ENCODE data around the gene ASCC1. TPM values are rescaled to one million over a fixed set of nuclear protein-coding genes. Genes with fewer than 3 reads are reported as not detected.

The ASCC1 gene
- total RNA-seq, 2 experiments from 2014 or later, result 61.6 to 66.2 TPM

DNA sequence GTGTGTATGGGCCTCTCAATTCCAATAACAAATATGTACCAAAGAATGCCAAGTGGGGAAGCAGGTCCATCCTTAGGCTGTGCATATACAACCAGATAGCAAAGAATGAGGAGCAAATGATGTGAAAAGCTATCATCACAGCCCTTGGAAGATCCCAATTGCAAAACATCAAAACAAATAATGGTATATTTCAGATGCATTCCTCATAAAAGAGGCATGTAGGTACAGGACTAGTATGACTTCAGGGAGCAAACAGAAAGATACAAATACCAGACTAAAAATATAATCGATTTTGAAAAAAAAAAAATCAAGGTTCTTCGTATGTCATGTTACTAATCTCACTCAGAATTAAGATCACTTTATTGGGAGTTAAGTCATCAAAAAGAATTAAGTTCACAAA lies 109.2 kb downstream of the ASCC1 start:
- TF ChIP-seq CTCF (IDR thresholded peaks at IDR 0.05), result no peak
- no peaks in the 10 kb centered on the region for H3K27me3 Mint-ChIP-seq
- H3K27ac Mint-ChIP-seq, result peak overlapping the region; percentile 86
- POLR2A ChIA-PET, result interaction anchor here (0.5 to 1.2 kb wide), 5 partner anchors 10 to 220 kb away, joined by 3 to 7 read pairs (median 3); no protein-coding TSS in a partner anchor
- DNase-seq (no peak), ATAC-seq (no peak)
- intact Hi-C loops (cut with micrococcal nuclease), result no loop called here
- peaks cover 42% of the 10 kb centered on the region for H3K36me3 Mint-ChIP-seq (ENCODE audit: low read depth)
- no peaks in the 10 kb centered on the region for H3K9me3 Mint-ChIP-seq
- H3K4me1 Mint-ChIP-seq (ENCODE audit: low read depth), result peaks cover 76% of the 10 kb centered on the region
- peak overlapping the region; percentile 69 for H3K4me3 Mint-ChIP-seq
- CTCF ChIA-PET, result interaction anchor here (1.2 to 2.7 kb wide), 4 partner anchors 13 to 19 kb away, joined by 4 to 10 read pairs (median 4); partner anchors contain the start of gene SPOCK2

DNA sequence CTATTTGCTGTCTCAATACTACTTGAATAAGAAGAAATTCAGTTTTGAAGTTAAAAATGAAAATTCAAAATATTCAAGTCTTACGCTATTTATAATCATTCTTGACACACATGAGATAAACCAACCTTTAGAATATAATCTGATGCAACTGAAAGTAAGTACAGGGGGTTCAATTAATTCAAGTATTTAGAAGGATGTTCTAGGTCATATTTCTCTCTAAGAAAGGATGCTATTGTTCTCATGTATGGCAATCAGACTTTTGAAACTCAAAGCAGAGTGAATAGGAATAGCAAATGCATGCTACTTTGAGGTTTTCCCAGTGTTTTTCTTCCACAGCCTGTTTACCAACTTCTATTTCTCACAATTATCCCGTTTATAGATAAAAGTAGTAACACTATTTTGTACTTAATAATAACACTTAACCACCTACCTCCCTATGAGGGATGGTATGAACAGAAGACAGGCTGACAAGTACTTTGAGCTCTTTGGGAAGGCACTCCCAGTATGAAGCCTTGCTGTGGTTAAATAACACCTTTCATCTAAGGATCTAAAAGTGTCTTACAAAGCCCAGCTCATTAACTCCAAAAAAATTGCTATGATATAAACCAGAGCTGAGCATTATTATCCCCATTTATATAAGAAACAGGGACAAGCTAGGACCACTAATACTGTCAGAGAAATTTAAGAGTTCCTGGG lies 109.8 kb downstream of the ASCC1 start:
- intact Hi-C loops (cut with micrococcal nuclease), result no loop called here

GRCh38 chr10:72105710-72106109 lies 110.4 kb downstream of the ASCC1 start:
- peaks cover 49% of the 10 kb centered on the region for H3K36me3 Mint-ChIP-seq (ENCODE audit: low read depth)
- H3K4me1 Mint-ChIP-seq (ENCODE audit: low read depth), result peaks cover 81% of the 10 kb centered on the region
- ChIA-PET CTCF (interaction anchor here (1.0 to 2.7 kb wide), 3 partner anchors 12 to 21 kb away, joined by 3 to 10 read pairs (median 4); no protein-coding TSS in a partner anchor), POLR2A (interaction anchor here (1.2 to 1.5 kb wide), 2 partner anchors 11 to 17 kb away, joined by 5 to 7 read pairs; partner anchors contain the start of gene SPOCK2)
- H3K27ac Mint-ChIP-seq, result peak overlapping the region; percentile 86
- intact Hi-C loops (cut with micrococcal nuclease), result no loop called here
- H3K9me3 Mint-ChIP-seq, result no peaks in the 10 kb centered on the region
- no peaks in the 10 kb centered on the region for H3K27me3 Mint-ChIP-seq
- H3K4me3 Mint-ChIP-seq, result no peak overlapping the region
- DNase-seq, result no peak
- no peak for TF ChIP-seq CTCF (IDR thresholded peaks at IDR 0.05)
- ATAC-seq, result no peak

More for the DNA sequence above, 109.8 kb downstream of the ASCC1 start:
- H3K27ac Mint-ChIP-seq, result peak overlapping the region; percentile 86
- DNase-seq, result no peak
- H3K4me3 Mint-ChIP-seq, result peak overlapping the region; percentile 69
- H3K36me3 Mint-ChIP-seq (ENCODE audit: low read depth), result peaks cover 46% of the 10 kb centered on the region
- ATAC-seq, result no peak
- ChIA-PET CTCF (interaction anchor here (1.0 to 2.7 kb wide), 5 partner anchors 12 to 20 kb away, joined by 3 to 10 read pairs (median 4); partner anchors contain the start of gene SPOCK2), POLR2A (interaction anchor here (1.0 to 1.5 kb wide), 4 partner anchors 10 to 220 kb away, joined by 3 to 7 read pairs (median 4); partner anchors contain the start of gene SPOCK2)
- H3K9me3 Mint-ChIP-seq, result no peaks in the 10 kb centered on the region
- TF ChIP-seq CTCF (IDR thresholded peaks at IDR 0.05), result no peak
- no peaks in the 10 kb centered on the region for H3K27me3 Mint-ChIP-seq
- H3K4me1 Mint-ChIP-seq (ENCODE audit: low read depth), result peaks cover 82% of the 10 kb centered on the region

DNA sequence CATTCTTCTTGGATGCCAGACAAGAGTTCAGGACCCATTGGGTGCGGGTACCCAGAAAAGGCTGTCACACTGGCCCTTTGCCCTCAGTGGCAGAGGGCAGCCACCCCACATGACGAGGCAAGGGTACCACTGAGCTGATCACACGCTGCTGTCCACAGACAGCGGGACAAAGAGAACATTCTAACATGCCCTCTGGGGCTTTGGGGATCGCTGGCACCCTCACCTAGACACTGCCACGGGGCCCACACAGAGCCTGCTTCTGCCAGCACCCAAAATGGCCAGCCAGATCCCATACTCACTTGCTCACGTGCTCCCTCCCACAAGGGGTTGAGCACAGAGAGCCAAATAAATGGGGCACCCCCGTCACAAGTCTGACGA lies 111.0 kb downstream of the ASCC1 start:
- no peak overlapping the region for H3K4me3 Mint-ChIP-seq
- H3K9me3 Mint-ChIP-seq, result no peaks in the 10 kb centered on the region
- H3K36me3 Mint-ChIP-seq (ENCODE audit: low read depth), result peaks cover 47% of the 10 kb centered on the region
- H3K27me3 Mint-ChIP-seq, result no peaks in the 10 kb centered on the region
- no peak for ATAC-seq
- intact Hi-C loops (cut with micrococcal nuclease), result no loop called here
- ChIA-PET CTCF (no interaction called here), POLR2A (interaction anchor here (1.5 kb wide), 1 partner anchor 16 kb away, joined by 5 read pairs; the partner anchor contains the start of gene SPOCK2)
- peak overlapping the region; percentile 86 for H3K27ac Mint-ChIP-seq
- H3K4me1 Mint-ChIP-seq (ENCODE audit: low read depth), result peaks cover 78% of the 10 kb centered on the region
- DNase-seq, result no peak
- no peak for TF ChIP-seq CTCF (IDR thresholded peaks at IDR 0.05)

GRCh38 chr10:72104472-72105097 lies 111.5 kb downstream of the ASCC1 start:
- peaks cover 47% of the 10 kb centered on the region for H3K36me3 Mint-ChIP-seq (ENCODE audit: low read depth)
- intact Hi-C loops (cut with micrococcal nuclease), result no loop called here
- no peaks in the 10 kb centered on the region for H3K27me3 Mint-ChIP-seq
- H3K4me3 Mint-ChIP-seq, result no peak overlapping the region
- DNase-seq (no peak), ATAC-seq (no peak)
- H3K27ac Mint-ChIP-seq, result peak overlapping the region; percentile 86
- peaks cover 73% of the 10 kb centered on the region for H3K4me1 Mint-ChIP-seq (ENCODE audit: low read depth)
- no peak for TF ChIP-seq CTCF (IDR thresholded peaks at IDR 0.05)
- H3K9me3 Mint-ChIP-seq, result no peaks in the 10 kb centered on the region
- CTCF ChIA-PET, result no interaction called here
- POLR2A ChIA-PET, result no interaction called here

All from activated CD8-positive, alpha-beta T cell treated with anti-CD3 and anti-CD28 coated beads for 36 hours (primary cell).